ENCODE data around the gene SEMA3E. TPM values are rescaled to one million over a fixed set of nuclear protein-coding genes. Genes with fewer than 3 reads are reported as not detected.

The SEMA3E gene
- polyA plus RNA-seq, 1 donor from 2014 or later = 0.98 TPM

DNA sequence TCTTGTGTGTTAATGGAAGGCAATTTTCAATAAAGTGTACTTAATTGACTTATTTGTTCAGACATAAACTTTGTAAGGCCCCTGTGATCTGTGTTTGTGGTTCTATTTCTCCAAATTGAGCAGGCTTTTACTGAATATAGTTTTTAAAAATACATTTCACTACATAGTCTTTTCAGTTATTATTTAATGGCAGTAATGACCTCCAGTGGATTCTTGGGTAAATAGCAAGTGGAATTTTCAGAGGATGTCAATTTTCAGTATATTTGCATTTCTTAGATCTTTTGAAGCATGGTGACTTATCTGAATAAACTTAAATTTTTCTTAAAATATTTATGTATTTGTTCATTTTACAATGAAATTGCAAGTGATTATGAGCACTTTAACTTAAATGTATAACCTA is 283.2 kb downstream of the SEMA3E start:
- no peak overlapping the region for H3K4me3 ChIP-seq (ENCODE audit: low read length)
- no peaks in the 10 kb centered on the region for H3F3A ChIP-seq (ENCODE audit: insufficient read depth, low read length, poor library complexity, severe bottlenecking)
- no peaks in the 10 kb centered on the region for H3K27me3 ChIP-seq (ENCODE audit: insufficient read depth, low read depth, low read length)
- H3K79me2 ChIP-seq (replicated peaks; ENCODE audit: insufficient read depth, low read length) = no peaks in the 10 kb centered on the region
- H3K4me2 ChIP-seq (ENCODE audit: low read length) = no peak overlapping the region
- no peak overlapping the region for H2AFZ ChIP-seq (ENCODE audit: low read depth, low read length)
- H3K9me3 ChIP-seq (ENCODE audit: low read length) = no peaks in the 10 kb centered on the region
- H3K36me3 ChIP-seq (ENCODE audit: insufficient read depth, low read length) = no peaks in the 10 kb centered on the region
- no peaks in the 10 kb centered on the region for H4K20me1 ChIP-seq (ENCODE audit: insufficient read depth)
- TF ChIP-seq MXI1 (conservative IDR thresholded peaks at IDR 0.05; ENCODE audit: poor library complexity, severe bottlenecking) = no peak
- TF ChIP-seq, protein P1, sequence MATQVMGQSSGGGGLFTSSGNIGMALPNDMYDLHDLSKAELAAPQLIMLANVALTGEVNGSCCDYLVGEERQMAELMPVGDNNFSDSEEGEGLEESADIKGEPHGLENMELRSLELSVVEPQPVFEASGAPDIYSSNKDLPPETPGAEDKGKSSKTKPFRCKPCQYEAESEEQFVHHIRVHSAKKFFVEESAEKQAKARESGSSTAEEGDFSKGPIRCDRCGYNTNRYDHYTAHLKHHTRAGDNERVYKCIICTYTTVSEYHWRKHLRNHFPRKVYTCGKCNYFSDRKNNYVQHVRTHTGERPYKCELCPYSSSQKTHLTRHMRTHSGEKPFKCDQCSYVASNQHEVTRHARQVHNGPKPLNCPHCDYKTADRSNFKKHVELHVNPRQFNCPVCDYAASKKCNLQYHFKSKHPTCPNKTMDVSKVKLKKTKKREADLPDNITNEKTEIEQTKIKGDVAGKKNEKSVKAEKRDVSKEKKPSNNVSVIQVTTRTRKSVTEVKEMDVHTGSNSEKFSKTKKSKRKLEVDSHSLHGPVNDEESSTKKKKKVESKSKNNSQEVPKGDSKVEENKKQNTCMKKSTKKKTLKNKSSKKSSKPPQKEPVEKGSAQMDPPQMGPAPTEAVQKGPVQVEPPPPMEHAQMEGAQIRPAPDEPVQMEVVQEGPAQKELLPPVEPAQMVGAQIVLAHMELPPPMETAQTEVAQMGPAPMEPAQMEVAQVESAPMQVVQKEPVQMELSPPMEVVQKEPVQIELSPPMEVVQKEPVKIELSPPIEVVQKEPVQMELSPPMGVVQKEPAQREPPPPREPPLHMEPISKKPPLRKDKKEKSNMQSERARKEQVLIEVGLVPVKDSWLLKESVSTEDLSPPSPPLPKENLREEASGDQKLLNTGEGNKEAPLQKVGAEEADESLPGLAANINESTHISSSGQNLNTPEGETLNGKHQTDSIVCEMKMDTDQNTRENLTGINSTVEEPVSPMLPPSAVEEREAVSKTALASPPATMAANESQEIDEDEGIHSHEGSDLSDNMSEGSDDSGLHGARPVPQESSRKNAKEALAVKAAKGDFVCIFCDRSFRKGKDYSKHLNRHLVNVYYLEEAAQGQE (IDR thresholded peaks at IDR 0.05; ENCODE audit: borderline replicate concordance) = no peak
- TF ChIP-seq, protein P2, sequence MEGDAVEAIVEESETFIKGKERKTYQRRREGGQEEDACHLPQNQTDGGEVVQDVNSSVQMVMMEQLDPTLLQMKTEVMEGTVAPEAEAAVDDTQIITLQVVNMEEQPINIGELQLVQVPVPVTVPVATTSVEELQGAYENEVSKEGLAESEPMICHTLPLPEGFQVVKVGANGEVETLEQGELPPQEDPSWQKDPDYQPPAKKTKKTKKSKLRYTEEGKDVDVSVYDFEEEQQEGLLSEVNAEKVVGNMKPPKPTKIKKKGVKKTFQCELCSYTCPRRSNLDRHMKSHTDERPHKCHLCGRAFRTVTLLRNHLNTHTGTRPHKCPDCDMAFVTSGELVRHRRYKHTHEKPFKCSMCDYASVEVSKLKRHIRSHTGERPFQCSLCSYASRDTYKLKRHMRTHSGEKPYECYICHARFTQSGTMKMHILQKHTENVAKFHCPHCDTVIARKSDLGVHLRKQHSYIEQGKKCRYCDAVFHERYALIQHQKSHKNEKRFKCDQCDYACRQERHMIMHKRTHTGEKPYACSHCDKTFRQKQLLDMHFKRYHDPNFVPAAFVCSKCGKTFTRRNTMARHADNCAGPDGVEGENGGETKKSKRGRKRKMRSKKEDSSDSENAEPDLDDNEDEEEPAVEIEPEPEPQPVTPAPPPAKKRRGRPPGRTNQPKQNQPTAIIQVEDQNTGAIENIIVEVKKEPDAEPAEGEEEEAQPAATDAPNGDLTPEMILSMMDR (IDR thresholded peaks at IDR 0.05; ENCODE audit: poor library complexity, severe bottlenecking) = peak; percentile 60
- TF ChIP-seq POLR2AphosphoS5 (IDR thresholded peaks at IDR 0.05) = no peak
- TF ChIP-seq RAD21 (conservative IDR thresholded peaks at IDR 0.05) = peak; percentile 66
- TF ChIP-seq SMC3 (conservative IDR thresholded peaks at IDR 0.05; ENCODE audit: poor library complexity) = peak; percentile 63
- TF ChIP-seq TAF1 (IDR thresholded peaks at IDR 0.05; ENCODE audit: low read depth) = no peak
- H3K9me2 ChIP-seq (ENCODE audit: insufficient read depth, low read length) = no peaks in the 10 kb centered on the region
- H3K27ac ChIP-seq (ENCODE audit: low read length) = no peak overlapping the region
- no peak overlapping the region for H3K9ac ChIP-seq (ENCODE audit: low read length)

DNA sequence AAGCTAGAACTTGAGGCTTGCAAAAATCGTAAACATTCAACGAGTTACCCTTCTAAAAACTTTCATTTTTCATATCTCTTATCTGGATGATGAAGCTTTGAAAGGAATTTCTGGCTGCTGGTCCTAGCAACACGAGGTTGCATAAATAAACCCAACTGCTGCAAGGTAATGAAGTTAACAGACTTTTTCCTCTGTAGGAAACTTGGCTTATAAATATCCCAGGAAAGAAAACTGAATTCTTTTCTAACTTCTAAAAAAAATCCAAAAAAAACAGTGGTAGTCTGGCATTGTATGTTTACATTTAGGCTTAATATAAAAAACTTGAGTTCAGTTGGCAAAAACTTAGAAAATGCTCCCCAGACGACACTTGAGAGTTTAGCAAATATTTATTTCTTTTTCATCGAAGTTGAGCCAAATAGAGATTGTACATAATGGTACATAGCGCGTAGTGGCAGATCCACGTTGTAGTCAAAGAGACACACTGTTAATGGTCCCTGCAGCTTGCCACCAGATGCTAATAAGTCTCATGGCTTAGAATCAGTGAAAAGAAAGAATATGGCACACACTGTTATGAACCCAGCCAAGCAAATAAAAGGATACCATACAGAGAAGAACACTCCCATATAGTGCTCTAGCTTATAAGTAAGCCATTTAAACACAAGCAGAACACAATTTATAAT is 285.9 kb downstream of the SEMA3E start:
- H3K9ac ChIP-seq (ENCODE audit: low read length) = no peak overlapping the region
- TF ChIP-seq, protein P1 (IDR thresholded peaks at IDR 0.05; ENCODE audit: borderline replicate concordance) = no peak
- TF ChIP-seq, protein P2 (IDR thresholded peaks at IDR 0.05; ENCODE audit: poor library complexity, severe bottlenecking) = no peak
- TF ChIP-seq MXI1 (conservative IDR thresholded peaks at IDR 0.05; ENCODE audit: poor library complexity, severe bottlenecking) (no peak), SMC3 (conservative IDR thresholded peaks at IDR 0.05; ENCODE audit: poor library complexity) (no peak), EZH2 (IDR thresholded peaks at IDR 0.05; ENCODE audit: borderline replicate concordance, insufficient read depth, low read length, poor library complexity, severe bottlenecking) (no peak), TAF1 (IDR thresholded peaks at IDR 0.05; ENCODE audit: low read depth) (no peak), POLR2AphosphoS5 (IDR thresholded peaks at IDR 0.05) (no peak), EP300 (conservative IDR thresholded peaks at IDR 0.05; ENCODE audit: poor library complexity, severe bottlenecking) (no peak), RAD21 (conservative IDR thresholded peaks at IDR 0.05) (no peak)
- H4K20me1 ChIP-seq (ENCODE audit: insufficient read depth) = no peaks in the 10 kb centered on the region
- H3F3A ChIP-seq (ENCODE audit: insufficient read depth, low read length, poor library complexity, severe bottlenecking) = no peaks in the 10 kb centered on the region
- no peaks in the 10 kb centered on the region for H3K9me2 ChIP-seq (ENCODE audit: insufficient read depth, low read length)
- H2AFZ ChIP-seq (ENCODE audit: low read depth, low read length) = no peak overlapping the region
- no peak overlapping the region for H3K27ac ChIP-seq (ENCODE audit: low read length)
- H3K4me2 ChIP-seq (ENCODE audit: low read length) = no peak overlapping the region
- H3K27me3 ChIP-seq (ENCODE audit: insufficient read depth, low read depth, low read length) = no peaks in the 10 kb centered on the region
- no peaks in the 10 kb centered on the region for H3K79me2 ChIP-seq (replicated peaks; ENCODE audit: insufficient read depth, low read length)
- H3K4me3 ChIP-seq (ENCODE audit: low read length) = no peak overlapping the region
- H3K36me3 ChIP-seq (ENCODE audit: insufficient read depth, low read length) = no peaks in the 10 kb centered on the region
- no peaks in the 10 kb centered on the region for H3K9me3 ChIP-seq (ENCODE audit: low read length)

All from neural cell (in vitro differentiated cells).